Measurements from ENCODE around the gene ME2. TPM values are rescaled to one million over a fixed set of nuclear protein-coding genes. Genes with fewer than 3 reads are reported as not detected.
"Not testable (repeated sequence)": the region's sequence is repeated elsewhere in the genome, so short reads cannot be mapped to it uniquely, and the experiment has no call there.

Gene ME2
- total RNA-seq, 1 donor from 2014 or later = 88.2 TPM

DNA sequence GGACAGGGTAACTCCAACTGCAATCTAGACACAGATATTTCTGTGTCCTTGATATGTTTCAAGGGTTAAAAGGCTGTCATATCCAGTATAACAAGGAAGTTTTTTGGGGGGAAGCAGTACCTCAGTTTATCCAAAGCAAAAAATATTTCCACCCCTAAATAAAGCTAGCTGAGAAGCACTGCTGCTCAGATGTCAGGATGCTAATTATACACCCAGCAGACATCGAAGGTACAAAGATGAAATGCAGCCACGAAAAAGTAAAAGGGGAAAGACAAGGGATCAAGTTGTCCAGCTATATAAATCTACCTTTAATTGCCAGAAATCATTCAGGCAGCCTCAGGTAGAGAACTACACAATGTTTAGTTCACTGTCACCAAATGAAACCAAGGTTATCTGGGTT, 115.1 kb downstream of the ME2 start:
- intact Hi-C loops (cut with DNase I) = no loop called here
- ATAC-seq (no peak), DNase-seq (ENCODE audit: missing footprints) (no peak)

DNA sequence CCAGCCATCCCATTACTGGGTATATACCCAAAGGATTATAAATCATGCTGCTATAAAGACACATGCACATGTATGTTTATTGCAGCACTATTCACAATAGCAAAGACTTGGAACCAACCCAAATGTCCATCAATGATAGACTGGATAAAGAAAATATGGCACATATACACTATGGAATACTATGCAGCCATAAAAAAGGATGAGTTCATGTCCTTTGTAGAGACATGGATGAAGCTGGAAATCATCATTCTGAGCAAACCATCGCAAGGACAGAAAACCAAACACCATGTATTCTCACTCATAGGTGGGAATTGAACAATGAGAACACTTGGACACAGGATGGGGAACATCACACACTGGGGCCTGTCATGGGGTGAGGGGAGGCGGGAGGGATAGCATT, 124.3 kb downstream of the ME2 start:
- DNase-seq (ENCODE audit: missing footprints); ATAC-seq; intact Hi-C loops (cut with DNase I): not testable (repeated sequence)

Other genes with a start within 250 kb of the ME2 start
- 4.6 TPM for gene MRO, start 59.1 kb upstream of the ME2 start, total RNA-seq
- gene ELAC1, start 88.9 kb downstream of the ME2 start, total RNA-seq = 5.6 TPM
- gene SMAD4, start 151.1 kb downstream of the ME2 start, total RNA-seq = 94.7 TPM